ENCODE results near the gene DCTN2.

The DCTN2 gene

GRCh38 chr12:57481671-57482070 is 65.3 kb downstream of the DCTN2 start:
- in situ Hi-C loops (cut with MboI; ENCODE audit: low sequenced_read_pairs, unreplicated experiment), result no loop called here
- TF ChIP-seq CTCF (IDR thresholded peaks at IDR 0.05; ENCODE audit: borderline replicate concordance, control extremely low read depth, extremely low read depth, insufficient read depth, missing control alignments), result no peak
- DNase-seq (ENCODE audit: low spot score), result no peak
